Activated CD8-positive, alpha-beta memory T cell treated with anti-CD3 and anti-CD28 coated beads, Interleukin-2, amount 50 U/mL, for 24 hours (primary cell): Measurements from ENCODE around the gene CERS3.

Experiments used
- DNase-seq: peaks from one replicate; pipeline ENCODE4 v3.0.0-alpha.2; 2020; ENCODE audit errors: extremely low read depth

The CERS3 gene

DNA sequence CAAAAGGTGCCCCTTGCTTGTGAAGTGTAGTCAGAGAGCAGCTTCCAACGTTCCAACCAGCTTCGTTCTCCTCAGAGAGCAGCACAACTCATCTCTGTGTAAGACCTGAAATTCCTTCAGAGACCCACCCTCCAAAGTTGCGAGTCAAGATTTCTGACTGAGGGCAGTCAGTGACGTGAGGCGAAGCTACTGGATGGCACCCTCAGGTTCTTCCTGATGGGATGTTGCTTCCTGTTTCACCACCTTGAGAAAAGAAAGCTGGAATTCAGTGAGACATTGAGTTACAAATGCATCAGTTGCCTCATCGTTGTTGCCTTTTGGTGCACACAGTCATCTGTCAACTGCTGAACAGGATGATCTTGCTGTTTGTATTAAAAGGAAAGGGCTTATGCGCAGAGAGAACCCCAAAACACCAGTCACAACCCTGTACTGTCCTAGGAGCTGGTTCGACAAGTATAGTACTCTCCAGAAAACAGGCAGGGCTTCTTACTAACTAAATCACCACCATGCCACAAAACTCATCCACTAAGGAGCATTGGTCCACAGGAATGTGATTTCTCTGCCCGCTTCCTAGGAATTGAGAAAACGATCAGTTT lies at the start of gene CERS3:
Gene CERS3, minus strand, starts transcription at position 118 of the 596 bp plus-strand sequence. CDS start 27,101 bp downstream, outside the sequence.
- no peak for DNase-seq

DNA sequence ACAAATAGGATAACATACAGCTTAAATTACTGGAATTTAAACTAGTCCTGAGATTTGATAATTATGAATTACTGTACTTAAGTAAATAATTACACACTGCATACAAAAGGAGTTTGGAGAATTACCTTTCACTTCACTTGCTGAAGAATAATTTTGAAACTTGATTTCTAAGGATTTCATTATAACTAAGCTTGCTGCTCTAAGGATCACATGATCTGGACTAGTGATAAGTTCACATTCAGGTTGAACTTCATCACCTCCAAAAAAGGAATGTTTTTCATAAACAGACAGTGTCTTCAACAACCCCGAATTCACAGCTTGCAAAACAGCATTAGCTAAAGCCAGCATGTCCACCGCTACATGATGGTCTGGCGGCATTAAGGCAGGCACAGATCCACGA lies 44.8 kb upstream of the CERS3 start:
- no peak for DNase-seq

- DNase-seq: no peak
Observed at GRCh38 chr15:100572362-100572983, 43.7 kb upstream of the CERS3 start.

DNA sequence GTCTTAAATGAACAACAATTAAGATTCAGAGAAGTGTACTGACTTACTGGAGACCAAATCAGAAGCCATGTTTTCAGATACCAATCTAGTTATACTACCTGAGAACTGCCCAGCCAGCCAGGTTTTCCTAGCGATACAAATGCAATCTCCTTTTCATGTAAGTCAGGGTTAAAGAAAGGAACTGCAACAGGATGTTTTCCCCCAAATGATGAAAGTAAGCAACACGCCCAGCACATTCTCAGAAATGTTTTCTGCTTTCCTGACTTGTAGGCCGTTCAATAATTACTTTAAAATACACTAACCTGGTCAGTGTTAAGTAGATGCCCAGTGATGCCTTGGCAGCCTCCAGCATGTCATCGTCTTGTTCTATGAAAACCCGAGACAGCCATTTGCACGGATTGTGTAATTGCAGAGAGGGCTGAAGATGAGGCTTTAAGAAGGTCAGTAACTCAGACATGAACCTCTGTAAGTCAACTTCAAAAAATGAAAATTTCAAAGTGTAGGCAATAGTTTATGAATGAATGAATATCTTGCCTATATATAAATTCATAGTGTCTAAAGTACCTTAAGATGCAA lies 42.9 kb upstream of the CERS3 start:
- no peak for DNase-seq

- DNase-seq: no peak
Observed at GRCh38 chr15:100570735-100571313, 42.1 kb upstream of the CERS3 start.

- DNase-seq: no peak
Observed at GRCh38 chr15:100570275-100570674, 41.5 kb upstream of the CERS3 start.

DNA sequence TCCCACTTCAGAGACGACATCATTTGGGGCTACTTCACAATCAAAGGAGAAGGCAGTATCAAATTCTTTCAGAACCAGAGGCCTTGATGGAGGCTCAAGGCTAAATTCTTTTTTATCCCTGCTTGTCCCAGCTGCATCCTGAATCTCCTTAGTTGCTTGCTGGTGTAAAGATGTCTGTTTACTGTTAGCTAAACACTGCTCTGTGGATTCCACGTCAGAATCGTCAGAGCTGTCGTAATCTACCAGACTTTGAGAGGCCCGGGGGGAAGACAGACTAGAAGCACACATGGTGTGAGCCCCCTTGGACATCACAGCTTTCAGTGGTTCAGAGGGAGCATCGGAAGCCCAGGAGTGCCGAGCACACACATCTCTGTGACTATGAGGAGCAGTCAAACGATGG lies 40.6 kb upstream of the CERS3 start:
- no peak for DNase-seq

GRCh38 chr15:100566850-100567628 lies 38.3 kb upstream of the CERS3 start:
- DNase-seq: no peak

GRCh38 chr15:100565591-100565990 lies 36.8 kb upstream of the CERS3 start:
- no peak for DNase-seq

DNA sequence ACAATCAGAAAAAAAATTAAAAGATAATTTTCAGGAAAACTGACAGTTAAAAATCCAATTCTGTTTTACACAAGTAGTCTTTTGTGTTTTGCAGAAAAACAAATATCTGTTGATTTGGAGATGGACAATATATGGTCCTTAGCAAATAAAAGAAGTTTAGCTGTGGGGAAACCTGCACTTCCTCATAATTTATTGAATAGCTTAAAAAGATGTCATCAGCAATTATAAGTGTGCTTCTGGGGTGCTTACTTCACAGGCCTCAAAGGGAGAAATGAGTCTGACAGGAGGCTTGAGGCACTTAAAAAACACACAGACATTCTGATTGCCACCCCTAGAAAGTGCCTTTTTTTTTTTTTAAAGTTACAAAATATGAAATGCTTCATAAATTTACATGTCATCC lies 31.6 kb upstream of the CERS3 start:
- no peak for DNase-seq

DNA sequence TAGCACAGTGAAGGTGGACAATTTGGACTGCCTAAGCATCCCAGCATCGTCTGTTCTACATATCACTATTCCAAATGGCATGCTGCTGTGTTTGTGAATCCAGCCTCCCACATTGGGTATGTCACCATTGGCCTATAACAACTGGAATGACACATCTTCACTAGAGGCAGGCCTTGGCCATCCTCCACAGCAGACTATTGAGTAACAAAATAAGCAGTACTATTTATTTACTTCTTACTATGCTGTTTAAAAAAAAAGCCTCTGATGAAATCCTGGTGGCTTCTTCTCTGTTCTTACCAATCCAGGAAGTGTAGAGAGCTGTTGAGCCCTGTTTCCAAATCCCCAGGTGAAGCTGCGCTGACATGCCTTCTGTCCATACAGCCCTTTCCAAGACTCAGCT lies 30.6 kb upstream of the CERS3 start:
- DNase-seq: no peak

- DNase-seq: no peak
Observed at GRCh38 chr15:100558771-100559254, 30.1 kb upstream of the CERS3 start.

- no peak for DNase-seq
Observed at GRCh38 chr15:100553468-100553867, 24.7 kb upstream of the CERS3 start.

DNA sequence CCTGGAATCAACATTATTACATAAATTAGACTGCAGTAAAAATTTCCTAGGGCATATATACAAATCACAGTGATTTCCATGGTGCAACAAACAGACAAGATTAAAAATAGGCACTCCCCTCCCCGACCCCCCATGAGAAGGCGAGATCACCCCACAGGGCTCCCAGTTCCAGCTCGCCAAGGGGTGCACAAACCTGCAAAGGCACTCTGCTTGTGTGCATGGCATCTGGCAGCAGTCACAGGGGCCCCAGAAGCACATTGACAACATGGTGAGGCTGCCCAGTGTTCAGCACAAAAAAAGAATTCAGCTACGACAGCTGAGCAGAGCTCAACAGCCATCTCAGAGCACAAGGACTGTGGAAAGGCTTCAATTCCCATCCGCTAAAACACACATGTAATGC lies 19.2 kb upstream of the CERS3 start:
- no peak for DNase-seq

GRCh38 chr15:100544946-100545345 lies 16.2 kb upstream of the CERS3 start:
- no peak for DNase-seq

GRCh38 chr15:100544338-100544841 lies 15.6 kb upstream of the CERS3 start:
- no peak for DNase-seq

DNA sequence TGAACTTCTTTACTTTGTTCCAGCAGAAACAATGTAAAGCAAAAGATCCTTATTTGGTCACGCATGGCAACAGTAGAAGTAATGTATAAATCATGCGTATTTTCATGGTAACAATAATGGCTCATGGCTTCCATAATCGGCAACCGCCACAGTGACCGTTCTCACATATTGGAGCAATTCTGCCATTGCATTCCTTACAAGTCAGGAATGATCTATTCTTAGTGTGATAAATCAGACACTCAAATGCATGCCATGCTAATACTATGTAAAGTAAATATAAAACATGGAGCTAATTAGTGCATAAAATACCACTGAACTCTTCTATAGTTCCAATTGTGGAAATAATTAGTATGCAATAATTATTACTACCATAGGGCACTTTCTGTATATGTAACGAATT lies 13.5 kb upstream of the CERS3 start:
- no peak for DNase-seq

GRCh38 chr15:100537331-100537730 lies 8.6 kb upstream of the CERS3 start:
- no peak for DNase-seq

GRCh38 chr15:100536733-100537132 lies 8.0 kb upstream of the CERS3 start:
- DNase-seq: no peak

DNA sequence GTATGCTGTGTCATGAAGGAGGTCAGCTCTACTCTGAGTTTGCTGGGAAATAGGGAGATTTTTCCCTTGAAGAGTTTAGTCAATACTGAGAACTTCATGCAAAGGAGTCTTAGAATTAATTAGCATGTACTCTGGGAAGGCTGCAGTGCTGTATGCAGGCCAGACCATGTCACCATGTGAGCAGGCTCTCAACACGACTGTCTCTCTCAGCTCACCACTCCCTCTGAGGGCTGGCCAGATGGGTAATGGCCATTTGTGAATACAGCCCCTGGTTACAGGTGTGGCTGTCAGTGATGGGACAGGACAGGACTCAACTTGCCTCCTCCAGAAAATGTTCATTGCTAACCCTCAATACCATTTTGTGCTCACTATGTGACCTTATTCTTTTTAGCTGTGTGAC lies 5.1 kb upstream of the CERS3 start:
- DNase-seq: no peak

- no peak for DNase-seq
Observed at GRCh38 chr15:100531823-100532327, 3.1 kb upstream of the CERS3 start.

DNA sequence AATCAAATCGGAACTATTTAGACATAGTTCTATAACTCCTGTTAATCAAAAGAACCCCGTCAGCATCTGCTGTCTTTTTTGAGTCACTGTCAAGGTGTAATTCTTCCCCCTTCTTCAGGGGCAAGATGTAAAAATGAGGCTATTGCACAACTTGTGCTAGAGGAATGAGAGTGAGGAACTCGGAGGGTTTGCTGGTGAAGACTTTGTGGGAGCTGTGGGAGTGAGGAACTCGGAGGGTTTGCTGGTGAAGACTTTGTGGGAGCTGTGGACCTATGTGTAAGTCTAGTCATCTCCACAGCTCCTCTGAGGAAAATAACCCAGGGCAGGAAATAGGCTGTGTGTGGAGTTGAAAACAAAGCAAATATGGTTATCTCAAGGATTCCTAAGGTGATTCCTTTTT lies 2.5 kb upstream of the CERS3 start:
- no peak for DNase-seq
